WERI-Rb-1 (cell line): ENCODE results near the gene ZNF430.
"Not testable (repeated sequence)": the region's sequence is repeated elsewhere in the genome, so short reads cannot be mapped to it uniquely, and the experiment has no call there.

Experiments
- DNase-seq: peaks from one replicate; pipeline ENCODE4 v3.0.0-alpha.2; 2020
- H3K27ac ChIP-seq: fragments of 250-450 bp; sonication (Bioruptor Pico); 2 replicates; pipeline ENCODE4 v1.5.1; 2020; ENCODE audit warnings: mild to moderate bottlenecking, moderate library complexity
- H3K27me3 ChIP-seq: fragments of 250-450 bp; sonication (Bioruptor Pico); 2 replicates; pipeline ENCODE4 v1.5.1; 2021; ENCODE audit warnings: mild to moderate bottlenecking, low read depth, moderate library complexity; ENCODE audit not compliant: insufficient read depth, severe bottlenecking
- H3K36me3 ChIP-seq: fragments of 250-450 bp; sonication (Bioruptor Pico); 2 replicates; pipeline ENCODE4 v1.5.1; 2020; ENCODE audit warnings: mild to moderate bottlenecking, moderate library complexity
- H3K4me3 ChIP-seq: 2 replicates; pipeline ENCODE4 v1.5.1; 2011; ENCODE audit warnings: low read depth, mild to moderate bottlenecking, control low read depth, low read length
- H3K9me3 ChIP-seq: fragments of 250-450 bp; sonication (Bioruptor Pico); 2 replicates; pipeline ENCODE4 v1.5.1; 2021; ENCODE audit warnings: mild to moderate bottlenecking, moderate library complexity; ENCODE audit not compliant: severe bottlenecking
- TF ChIP-seq, protein P1 (sequence below): IDR thresholded peaks from 2 replicates; pipeline ENCODE4 v1.5.1; 2011; ENCODE audit warnings: low read depth, mild to moderate bottlenecking, control low read depth, inconsistent platforms, low read length

ZNF430 gene

DNA sequence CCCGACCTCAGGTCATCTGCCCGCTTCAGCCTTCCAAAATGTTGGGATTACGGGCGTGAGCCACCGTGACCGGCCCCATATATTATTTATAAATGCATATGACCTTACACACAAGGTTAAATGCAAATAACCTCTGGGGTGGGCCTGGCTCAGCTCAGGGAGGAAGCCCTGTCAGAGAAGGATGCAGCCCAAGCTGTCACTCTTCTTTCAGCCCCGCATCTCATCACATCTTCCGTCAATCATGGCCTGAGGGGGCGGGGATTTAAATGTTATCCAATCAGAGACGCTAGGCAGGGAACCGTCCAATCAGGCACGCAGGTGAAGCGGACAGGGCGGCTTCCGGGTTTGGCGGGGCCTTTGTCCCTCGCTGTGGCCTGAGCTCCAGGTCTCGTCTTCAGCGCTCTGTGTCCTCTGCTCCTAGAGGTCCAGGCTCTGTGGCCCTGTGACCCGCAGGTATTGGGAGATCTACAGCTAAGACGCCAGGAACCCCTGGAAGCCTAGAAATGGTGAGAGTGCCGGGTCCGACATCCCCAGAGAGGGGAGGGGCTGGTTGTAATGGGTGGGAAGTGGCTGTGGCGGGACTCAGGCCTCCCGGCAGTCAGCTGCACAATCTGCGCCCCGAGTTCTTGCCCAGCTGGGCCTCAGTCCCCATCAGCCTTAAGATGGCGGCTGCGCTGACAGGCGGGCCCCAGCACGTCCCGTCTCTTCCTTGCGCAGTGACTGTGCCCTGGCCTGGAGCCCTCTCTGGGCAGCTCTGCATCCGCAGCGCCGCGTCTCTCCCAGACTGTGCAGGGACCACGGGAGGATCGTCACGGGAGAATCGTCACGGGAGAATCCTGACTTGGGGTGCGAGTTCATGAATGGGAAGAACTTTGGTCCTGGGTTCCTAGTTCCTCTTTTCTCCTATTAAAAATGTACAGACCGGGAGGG is at the start of gene ZNF430:
ZNF430 (plus strand) TSS at position 360 of the 930 bp plus-strand sequence; CDS start at position 504, 144 bp downstream.
- H3K27me3 ChIP-seq = no peaks in the 10 kb centered on the region
- H3K4me3 ChIP-seq = peak within 1 kb of the TSS; percentile 89
- H3K27ac ChIP-seq = peak within 1 kb of the TSS; percentile 90

GRCh38 chr19:20992788-20993187 is 27.7 kb upstream of the ZNF430 start:
- DNase-seq, H3K27me3 ChIP-seq, H3K27ac ChIP-seq, H3K4me3 ChIP-seq, H3K36me3 ChIP-seq, H3K9me3 ChIP-seq: not testable (repeated sequence)

More for the DNA sequence above, at the start of gene ZNF430:
- Histone ChIP-seq H3K9me3 (no peaks in the 10 kb centered on the region), H3K36me3 (peaks cover 30% of the 10 kb centered on the region)
- DNase-seq = peak; percentile 97
- TF ChIP-seq, protein P1, sequence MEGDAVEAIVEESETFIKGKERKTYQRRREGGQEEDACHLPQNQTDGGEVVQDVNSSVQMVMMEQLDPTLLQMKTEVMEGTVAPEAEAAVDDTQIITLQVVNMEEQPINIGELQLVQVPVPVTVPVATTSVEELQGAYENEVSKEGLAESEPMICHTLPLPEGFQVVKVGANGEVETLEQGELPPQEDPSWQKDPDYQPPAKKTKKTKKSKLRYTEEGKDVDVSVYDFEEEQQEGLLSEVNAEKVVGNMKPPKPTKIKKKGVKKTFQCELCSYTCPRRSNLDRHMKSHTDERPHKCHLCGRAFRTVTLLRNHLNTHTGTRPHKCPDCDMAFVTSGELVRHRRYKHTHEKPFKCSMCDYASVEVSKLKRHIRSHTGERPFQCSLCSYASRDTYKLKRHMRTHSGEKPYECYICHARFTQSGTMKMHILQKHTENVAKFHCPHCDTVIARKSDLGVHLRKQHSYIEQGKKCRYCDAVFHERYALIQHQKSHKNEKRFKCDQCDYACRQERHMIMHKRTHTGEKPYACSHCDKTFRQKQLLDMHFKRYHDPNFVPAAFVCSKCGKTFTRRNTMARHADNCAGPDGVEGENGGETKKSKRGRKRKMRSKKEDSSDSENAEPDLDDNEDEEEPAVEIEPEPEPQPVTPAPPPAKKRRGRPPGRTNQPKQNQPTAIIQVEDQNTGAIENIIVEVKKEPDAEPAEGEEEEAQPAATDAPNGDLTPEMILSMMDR = no peak

- Histone ChIP-seq H3K27ac (peak overlapping the region; percentile 64), H3K4me3 (peak overlapping the region; percentile 42), H3K36me3 (no peaks in the 10 kb centered on the region), H3K9me3 (no peaks in the 10 kb centered on the region), H3K27me3 (no peaks in the 10 kb centered on the region)
- TF ChIP-seq, protein P1 = no peak
- DNase-seq = peak; percentile 75
Measured at GRCh38 chr19:20999731-21000352, 20.6 kb upstream of the ZNF430 start.

- H3K27me3 ChIP-seq, H3K9me3 ChIP-seq, DNase-seq: not testable (repeated sequence)
- Histone ChIP-seq H3K27ac (peak overlapping the region; percentile 90), H3K4me3 (peak overlapping the region; percentile 89), H3K36me3 (peaks cover 37% of the 10 kb centered on the region)
Measured at GRCh38 chr19:21021238-21021637, 781 bp downstream of the ZNF430 start.

GRCh38 chr19:21022996-21023395 is 2.5 kb downstream of the ZNF430 start:
- Histone ChIP-seq H3K4me3 (no peak overlapping the region), H3K36me3 (peaks cover 48% of the 10 kb centered on the region), H3K27me3 (no peaks in the 10 kb centered on the region), H3K27ac (no peak overlapping the region), H3K9me3 (no peaks in the 10 kb centered on the region)
- TF ChIP-seq, protein P1 = no peak
- DNase-seq = no peak

DNA sequence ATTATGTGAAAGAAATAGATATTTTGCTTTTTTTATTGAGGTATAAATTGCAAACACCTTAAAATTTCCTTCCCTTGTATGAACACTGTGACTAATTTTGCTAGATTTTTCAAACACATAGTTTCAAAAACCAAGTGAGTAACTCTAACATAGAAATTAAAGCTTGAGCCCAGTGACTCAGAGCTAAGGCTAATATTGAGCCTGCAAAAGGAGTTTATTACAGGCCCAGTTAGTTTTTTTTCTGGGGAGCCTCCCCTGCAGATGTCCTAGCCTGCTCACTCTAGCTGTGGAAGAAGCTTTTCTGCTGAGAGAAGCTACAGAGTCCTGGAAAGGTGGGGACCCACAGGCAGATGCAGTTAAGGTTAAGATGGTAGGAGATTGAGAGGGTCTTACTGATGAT is 3.4 kb downstream of the ZNF430 start:
- no peaks in the 10 kb centered on the region for H3K9me3 ChIP-seq
- no peak overlapping the region for H3K4me3 ChIP-seq
- H3K36me3 ChIP-seq = peaks cover 58% of the 10 kb centered on the region
- H3K27ac ChIP-seq = no peak overlapping the region
- no peaks in the 10 kb centered on the region for H3K27me3 ChIP-seq
- no peak for DNase-seq
- TF ChIP-seq, protein P1 = no peak
